ENCODE data around the gene SLC39A6. TPM values are rescaled to one million over a fixed set of nuclear protein-coding genes. Genes with fewer than 3 reads are reported as not detected.
A peak's percentile ranks its signal among the peaks of the same experiment; 100 is the strongest.

The SLC39A6 gene
- total and polyA plus RNA-seq, 2 of the 13 experiments (the other 11 are each of a cell fraction or from before 2014, with no cell fraction given): 41.7 to 59.2 TPM

DNA sequence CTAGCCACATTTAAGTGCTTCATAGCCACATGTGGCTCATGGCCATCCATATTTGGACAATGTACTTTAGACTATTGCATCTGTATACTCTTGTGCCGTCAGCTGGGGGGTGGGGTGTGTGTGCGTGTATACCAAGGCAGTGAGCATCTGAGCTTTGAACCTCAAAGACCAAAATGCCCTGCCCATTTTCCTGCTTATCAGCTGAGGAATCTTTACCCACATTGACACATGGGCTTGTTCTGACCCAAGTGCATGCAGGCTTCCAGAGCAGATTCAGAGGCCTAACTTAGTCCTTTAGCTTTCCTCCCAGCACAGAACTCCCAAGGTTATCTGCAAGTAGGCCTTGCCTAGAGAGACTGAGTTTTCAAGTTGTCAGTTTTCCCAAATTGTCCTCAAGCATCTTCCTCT, 47.0 kb upstream of the SLC39A6 start (continued):
- no peak for TF ChIP-seq MLLT10 (CRISPR knock-in tag; IDR thresholded peaks at IDR 0.05)
- TF ChIP-seq, protein P1, sequence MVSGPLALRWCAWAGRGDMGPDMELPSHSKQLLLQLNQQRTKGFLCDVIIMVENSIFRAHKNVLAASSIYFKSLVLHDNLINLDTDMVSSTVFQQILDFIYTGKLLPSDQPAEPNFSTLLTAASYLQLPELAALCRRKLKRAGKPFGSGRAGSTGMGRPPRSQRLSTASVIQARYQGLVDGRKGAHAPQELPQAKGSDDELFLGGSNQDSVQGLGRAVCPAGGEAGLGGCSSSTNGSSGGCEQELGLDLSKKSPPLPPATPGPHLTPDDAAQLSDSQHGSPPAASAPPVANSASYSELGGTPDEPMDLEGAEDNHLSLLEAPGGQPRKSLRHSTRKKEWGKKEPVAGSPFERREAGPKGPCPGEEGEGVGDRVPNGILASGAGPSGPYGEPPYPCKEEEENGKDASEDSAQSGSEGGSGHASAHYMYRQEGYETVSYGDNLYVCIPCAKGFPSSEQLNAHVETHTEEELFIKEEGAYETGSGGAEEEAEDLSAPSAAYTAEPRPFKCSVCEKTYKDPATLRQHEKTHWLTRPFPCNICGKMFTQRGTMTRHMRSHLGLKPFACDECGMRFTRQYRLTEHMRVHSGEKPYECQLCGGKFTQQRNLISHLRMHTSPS (CRISPR knock-in tag; IDR thresholded peaks at IDR 0.05; ENCODE audit: low read depth): peak; percentile 59; the same call in 1 of the 2 replicates
- peak; percentile 89 for TF ChIP-seq MEF2D (CRISPR knock-in tag; IDR thresholded peaks at IDR 0.05)
- no peak for TF ChIP-seq ZNF598 (CRISPR knock-in tag; IDR thresholded peaks at IDR 0.05; ENCODE audit: borderline replicate concordance)
- TF ChIP-seq MATR3 (CRISPR knock-in tag; IDR thresholded peaks at IDR 0.05): no peak
- 0 out of 2 replicates have a peak, but pooled peaks have one; percentile 63 for TF ChIP-seq MIXL1 (CRISPR knock-in tag; IDR thresholded peaks at IDR 0.05)
- TF ChIP-seq SOX6 (IDR thresholded peaks at IDR 0.05): no peak
- peak; percentile 92 for TF ChIP-seq SOX6 (CRISPR knock-in tag; IDR thresholded peaks at IDR 0.05)
- TF ChIP-seq DNMT3B (CRISPR knock-in tag; conservative IDR thresholded peaks at IDR 0.05): peak; percentile 52; the same call in 1 of the 2 replicates
- no peak for TF ChIP-seq REXO4 (CRISPR knock-in tag; IDR thresholded peaks at IDR 0.05; ENCODE audit: borderline replicate concordance)
- TF ChIP-seq ZNF777 (CRISPR knock-in tag; IDR thresholded peaks at IDR 0.05): no peak
- TF ChIP-seq ZSCAN30 (CRISPR knock-in tag; IDR thresholded peaks at IDR 0.05): no peak
- no peak; the same call in 1 of the 2 replicates for TF ChIP-seq TOE1 (CRISPR knock-in tag; IDR thresholded peaks at IDR 0.05)
- TF ChIP-seq DNMT1 (CRISPR knock-in tag; IDR thresholded peaks at IDR 0.05): no peak
- TF ChIP-seq, protein P2, sequence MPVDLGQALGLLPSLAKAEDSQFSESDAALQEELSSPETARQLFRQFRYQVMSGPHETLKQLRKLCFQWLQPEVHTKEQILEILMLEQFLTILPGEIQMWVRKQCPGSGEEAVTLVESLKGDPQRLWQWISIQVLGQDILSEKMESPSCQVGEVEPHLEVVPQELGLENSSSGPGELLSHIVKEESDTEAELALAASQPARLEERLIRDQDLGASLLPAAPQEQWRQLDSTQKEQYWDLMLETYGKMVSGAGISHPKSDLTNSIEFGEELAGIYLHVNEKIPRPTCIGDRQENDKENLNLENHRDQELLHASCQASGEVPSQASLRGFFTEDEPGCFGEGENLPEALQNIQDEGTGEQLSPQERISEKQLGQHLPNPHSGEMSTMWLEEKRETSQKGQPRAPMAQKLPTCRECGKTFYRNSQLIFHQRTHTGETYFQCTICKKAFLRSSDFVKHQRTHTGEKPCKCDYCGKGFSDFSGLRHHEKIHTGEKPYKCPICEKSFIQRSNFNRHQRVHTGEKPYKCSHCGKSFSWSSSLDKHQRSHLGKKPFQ (CRISPR knock-in tag; IDR thresholded peaks at IDR 0.05; ENCODE audit: insufficient replicate concordance): peak; percentile 63
- TF ChIP-seq CEBPB (IDR thresholded peaks at IDR 0.05; ENCODE audit: borderline replicate concordance, low read depth, low read length): peak; percentile 91
- peak; percentile 65 for TF ChIP-seq ZMYM3 (CRISPR knock-in tag; IDR thresholded peaks at IDR 0.05)
- peak; percentile 50 for TF ChIP-seq POLR2AphosphoS5 (IDR thresholded peaks at IDR 0.05; ENCODE audit: low read depth, low read length)
- TF ChIP-seq KDM5A (IDR thresholded peaks at IDR 0.05; ENCODE audit: borderline replicate concordance, low read length): no peak; the same call in 1 of the 2 replicates
- no peak for TF ChIP-seq ZNF724P (CRISPR knock-in tag; IDR thresholded peaks at IDR 0.05; ENCODE audit: borderline replicate concordance)
- TF ChIP-seq ZNF678 (CRISPR knock-in tag; IDR thresholded peaks at IDR 0.05): no peak
- TF ChIP-seq PAWR (CRISPR knock-in tag; IDR thresholded peaks at IDR 0.05; ENCODE audit: borderline replicate concordance): no peak
- TF ChIP-seq NFRKB (IDR thresholded peaks at IDR 0.05): no peak
- TF ChIP-seq, protein P3, sequence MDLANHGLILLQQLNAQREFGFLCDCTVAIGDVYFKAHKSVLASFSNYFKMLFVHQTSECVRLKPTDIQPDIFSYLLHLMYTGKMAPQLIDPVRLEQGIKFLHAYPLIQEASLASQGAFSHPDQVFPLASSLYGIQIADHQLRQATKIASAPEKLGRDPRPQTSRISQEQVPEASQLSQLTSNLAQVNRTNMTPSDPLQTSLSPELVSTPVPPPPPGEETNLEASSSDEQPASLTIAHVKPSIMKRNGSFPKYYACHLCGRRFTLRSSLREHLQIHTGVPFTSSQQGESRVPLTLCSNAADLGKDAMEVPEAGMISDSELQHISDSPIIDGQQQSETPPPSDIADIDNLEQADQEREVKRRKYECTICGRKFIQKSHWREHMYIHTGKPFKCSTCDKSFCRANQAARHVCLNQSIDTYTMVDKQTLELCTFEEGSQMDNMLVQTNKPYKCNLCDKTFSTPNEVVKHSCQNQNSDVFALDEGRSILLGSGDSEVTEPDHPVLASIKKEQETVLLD (CRISPR knock-in tag; IDR thresholded peaks at IDR 0.05; ENCODE audit: low read depth): no peak
- TF ChIP-seq TBX2 (CRISPR knock-in tag; IDR thresholded peaks at IDR 0.05; ENCODE audit: borderline replicate concordance): peak; percentile 84
- no peak for TF ChIP-seq ZFP90 (CRISPR knock-in tag; IDR thresholded peaks at IDR 0.05; ENCODE audit: borderline replicate concordance)
- TF ChIP-seq ZNF749 (CRISPR knock-in tag; IDR thresholded peaks at IDR 0.05; ENCODE audit: borderline replicate concordance): no peak; the same call in 1 of the 2 replicates
